Naive thymus-derived CD4-positive, alpha-beta T cell (primary cell): ENCODE results near the gene TRIM31. TPM values are rescaled to one million over a fixed set of nuclear protein-coding genes. Genes with fewer than 3 reads are reported as not detected.

Experiments
- ATAC-seq: fragments of 150-1000 bp; cut with Tn5 transposase; 2 replicates; pipeline ENCODE4 v1.10.0; 2021; ENCODE audit warnings: mild to moderate bottlenecking, moderate library complexity
- CTCF ChIA-PET: fragments of 350-600 bp; sonication (Branson Sonifier 250); formaldehyde crosslinking; loops from one replicate; lab custom pipeline; 2021; ENCODE audit warnings: antibody characterized with exemption; lab: Charles Lee
- POLR2A ChIA-PET: fragments of 350-600 bp; sonication (Branson Sonifier 250); formaldehyde crosslinking; loops from one replicate; lab custom pipeline; 2021; ENCODE audit warnings: antibody characterized with exemption, inconsistent platforms; lab: Charles Lee
- DNase-seq, 9 donors: peaks; one replicate each; pipeline versions ENCODE4 v3.0.0 to v3.0.0-alpha.2; 2020 to 2022; ENCODE audit warnings: mixed read lengths in 1 of 9
- H3K27ac ChIP-seq: one replicate; pipeline ENCODE4 v1.7.0; 2013; ENCODE audit warnings: mild to moderate bottlenecking, low read depth, low read length, moderate library complexity
- H3K27me3 ChIP-seq, 2 donors: one replicate each; pipeline ENCODE4 v1.7.0; 2013; ENCODE audit warnings: low read length in 2 of 2, mild to moderate bottlenecking in 2 of 2, moderate library complexity in 2 of 2; ENCODE audit not compliant: control insufficient read depth in 2 of 2, insufficient read depth in 2 of 2
- H3K36me3 ChIP-seq, 3 experiments: 1 replicate in 2 of 3; 2 replicates in 1 of 3; pipeline ENCODE4 v1.7.0; 2013; ENCODE audit warnings: low read length in 3 of 3, mild to moderate bottlenecking in 3 of 3, moderate library complexity in 1 of 3; ENCODE audit not compliant: insufficient read depth in 3 of 3, control insufficient read depth in 2 of 3
- H3K4me1 ChIP-seq, 2 donors: one replicate each; pipeline ENCODE4 v1.7.0; 2013; ENCODE audit warnings: low read length in 2 of 2, mild to moderate bottlenecking in 2 of 2, moderate library complexity in 1 of 2; ENCODE audit not compliant: control insufficient read depth in 2 of 2, insufficient read depth in 2 of 2
- H3K4me3 ChIP-seq: 2 replicates; pipeline ENCODE4 v1.7.0; 2013; ENCODE audit warnings: mild to moderate bottlenecking, low read length
- H3K9me3 ChIP-seq, 3 experiments: 1 replicate in 2 of 3; 2 replicates in 1 of 3; pipeline ENCODE4 v1.7.0; 2013; ENCODE audit warnings: low read length in 3 of 3; ENCODE audit not compliant: control insufficient read depth in 2 of 3
- H3K27ac Mint-ChIP-seq, 9 donors: one replicate each; pipeline ENCODE4 v1.8.0; 2020 to 2022; ENCODE audit warnings: mixed read lengths in 9 of 9, mild to moderate bottlenecking in 8 of 9, moderate library complexity in 5 of 9, inconsistent platforms in 2 of 9
- H3K27me3 Mint-ChIP-seq, 5 donors: one replicate each; pipeline ENCODE4 v1.8.0; 2021 to 2022; ENCODE audit warnings: mixed read lengths in 5 of 5, mild to moderate bottlenecking in 1 of 5
- H3K36me3 Mint-ChIP-seq, 5 donors: one replicate each; pipeline ENCODE4 v1.8.0; 2020 to 2022; ENCODE audit warnings: mixed read lengths in 5 of 5, mild to moderate bottlenecking in 3 of 5, inconsistent platforms in 1 of 5
- H3K4me1 Mint-ChIP-seq, 7 donors: one replicate each; pipeline ENCODE4 v1.8.0; 2020 to 2022; ENCODE audit warnings: mixed read lengths in 7 of 7, mild to moderate bottlenecking in 3 of 7, inconsistent platforms in 1 of 7
- H3K4me3 Mint-ChIP-seq, 10 donors: one replicate each; pipeline ENCODE4 v1.8.0; 2020 to 2022; ENCODE audit warnings: mild to moderate bottlenecking in 10 of 10, mixed read lengths in 10 of 10, moderate library complexity in 6 of 10, inconsistent platforms in 2 of 10
- H3K9me3 Mint-ChIP-seq, 11 donors: one replicate each; pipeline ENCODE4 v1.8.0; 2020 to 2022; ENCODE audit warnings: mixed read lengths in 11 of 11, mild to moderate bottlenecking in 4 of 11, inconsistent platforms in 1 of 11, moderate library complexity in 1 of 11
- intact Hi-C, 2 donors: fragments of 100-400 bp; cut with micrococcal nuclease; formaldehyde crosslinking; loops; one replicate each; pipeline ENCODE4 v1.15.1; 2023
- polyA plus RNA-seq, 2 donors: library from polyadenylated mRNA; unstranded; fragments of 300-500 nt; fragmentation: Illumina TruSeq; gene quantifications; one replicate each; pipeline ENCODE4 v1.2.3, GENCODE V29; 2021
- total RNA-seq, 6 experiments: library from RNA in 5 of 6; stranded (reverse) in 5 of 6; gene quantifications; 1 replicate in 5 of 6; 2 replicates in 1 of 6; pipeline ENCODE4 v1.2.3 and lab custom pipeline; 2021 to 2026

The TRIM31 gene
- total and polyA plus RNA-seq, 7 experiments from 2014 or later: 0.32 to 0.59 (median 0.32) TPM; not detected in 4

- ATAC-seq: no peak
- H3K36me3 ChIP-seq: peaks cover 5 to 28% (median 20%) of the 10 kb centered on the region in 3 experiments
- Mint-ChIP-seq H3K27ac (peak overlapping the region; percentile 96 to 100 (median 99)), H3K4me3 (peak overlapping the region; percentile 87 to 100 (median 98)), H3K4me1 (peaks cover 45 to 80% (median 66%) of the 10 kb centered on the region in 7 donors), H3K36me3 (peaks cover 10 to 60% (median 49%) of the 10 kb centered on the region in 5 donors), H3K9me3 (peaks cover 0 to 7% (median 0%) of the 10 kb centered on the region in 11 donors), H3K27me3 (peaks cover 17 to 30% (median 24%) of the 10 kb centered on the region in 5 donors)
- peak overlapping the region; percentile 94 for H3K4me3 ChIP-seq
- no peaks in the 10 kb centered on the region for H3K9me3 ChIP-seq
- intact Hi-C loops: loop anchor here (1.0 to 10.0 kb wide), 15 partner anchors 36 to 1985 kb away; partner anchors contain the start of genes HLA-A (in 2 of the 2), MRPS18B (in 2 of the 2), PPP1R10 (in 2 of the 2) and BAG6 (in 1 of the 2)
- H3K4me1 ChIP-seq: peaks cover 23 to 38% of the 10 kb centered on the region in 2 donors
- H3K27me3 ChIP-seq: no peaks in the 10 kb centered on the region
- CTCF ChIA-PET: no interaction called here
- POLR2A ChIA-PET: interaction anchor here (0.8 to 3.7 kb wide), 3 partner anchors 11 to 146 kb away, joined by 3 to 36 read pairs (median 19); partner anchors contain the start of gene TRIM26
- no peak for DNase-seq
- H3K27ac ChIP-seq: peak overlapping the region; percentile 96
Observed at GRCh38 chr6:30067460-30068139, 45.3 kb downstream of the TRIM31 start.

- Mint-ChIP-seq H3K4me3 (peak within 1 kb of the TSS; percentile 87 to 100 (median 98)), H3K27ac (peak within 1 kb of the TSS; percentile 96 to 100 (median 99))
- POLR2A ChIA-PET: interaction anchor here (0.5 to 3.7 kb wide), 17 partner anchors 8 to 549 kb away, joined by 3 to 36 read pairs (median 4); partner anchors contain the start of genes TRIM26 and TRIM39
Observed at GRCh38 chr6:30066577-30067459, 46.1 kb downstream of the TRIM31 start, which contains the start of gene PPP1R11. TSS of gene PPP1R11 (plus strand) at chr6:30067198. CDS start at chr6:30067411, 213 bp downstream.

GRCh38 chr6:30066082-30066481, 46.8 kb downstream of the TRIM31 start:
- Histone ChIP-seq H3K4me1 (peaks cover 28 to 33% of the 10 kb centered on the region in 2 donors), H3K27me3 (no peaks in the 10 kb centered on the region), H3K4me3 (peak overlapping the region; percentile 94), H3K9me3 (no peaks in the 10 kb centered on the region), H3K27ac (peak overlapping the region; percentile 96), H3K36me3 (peaks cover 5 to 28% (median 20%) of the 10 kb centered on the region in 3 experiments)
- H3K27ac Mint-ChIP-seq: peak overlapping the region; percentile 96 to 100 (median 99)
- ChIA-PET POLR2A (interaction anchor here (0.5 to 3.7 kb wide), 16 partner anchors 8 to 550 kb away, joined by 3 to 36 read pairs (median 4); partner anchors contain the start of genes TRIM26 and TRIM39), CTCF (interaction anchor here (1.3 to 2.0 kb wide), 3 partner anchors 37 to 413 kb away, joined by 4 to 5 read pairs (median 4); no protein-coding TSS in a partner anchor)
- peak overlapping the region; percentile 87 to 100 (median 98) for H3K4me3 Mint-ChIP-seq
- peaks cover 0 to 7% (median 0%) of the 10 kb centered on the region in 11 donors for H3K9me3 Mint-ChIP-seq
- H3K4me1 Mint-ChIP-seq: peaks cover 37 to 78% (median 69%) of the 10 kb centered on the region in 7 donors
- ATAC-seq (no peak), DNase-seq (peak in 1 of 9 donors; percentile 24)
- peaks cover 10 to 58% (median 47%) of the 10 kb centered on the region in 5 donors for H3K36me3 Mint-ChIP-seq
- H3K27me3 Mint-ChIP-seq: peaks cover 6 to 18% (median 11%) of the 10 kb centered on the region in 5 donors
- intact Hi-C loops: loop anchor here (1.0 to 10.0 kb wide), 17 partner anchors 9 to 1984 kb away; partner anchors contain the start of genes MRPS18B (in 2 of the 2), PPP1R10 (in 2 of the 2), ABCF1 (in 1 of the 2) and BAG6 (in 1 of the 2)

More at GRCh38 chr6:30066577-30067459, 46.1 kb downstream of the TRIM31 start, which contains the start of gene PPP1R11:
- CTCF ChIA-PET: interaction anchor here (1.3 to 2.0 kb wide), 3 partner anchors 36 to 413 kb away, joined by 4 to 5 read pairs (median 4); no protein-coding TSS in a partner anchor
- ATAC-seq (peak; percentile 99), DNase-seq (peak; percentile 84 to 100 (median 99))
- Histone ChIP-seq H3K4me3 (peak within 1 kb of the TSS; percentile 94), H3K36me3 (peaks cover 5 to 28% (median 20%) of the 10 kb centered on the region in 3 experiments), H3K27ac (peak within 1 kb of the TSS; percentile 96), H3K27me3 (no peaks in the 10 kb centered on the region), H3K9me3 (no peaks in the 10 kb centered on the region), H3K4me1 (peaks cover 28 to 41% of the 10 kb centered on the region in 2 donors)
- intact Hi-C loops: loop anchor here (1.0 to 10.0 kb wide), 18 partner anchors 8 to 1985 kb away; partner anchors contain the start of genes HLA-A (in 2 of the 2), MRPS18B (in 2 of the 2), PPP1R10 (in 2 of the 2) and TRIM26 (in 2 of the 2)
- Mint-ChIP-seq H3K9me3 (peaks cover 0 to 7% (median 0%) of the 10 kb centered on the region in 11 donors), H3K36me3 (peaks cover 10 to 55% (median 48%) of the 10 kb centered on the region in 5 donors), H3K27me3 (peaks cover 10 to 22% (median 16%) of the 10 kb centered on the region in 5 donors), H3K4me1 (peaks cover 43 to 77% (median 71%) of the 10 kb centered on the region in 7 donors)

GRCh38 chr6:30063315-30063714, 49.6 kb downstream of the TRIM31 start:
- Histone ChIP-seq H3K9me3 (no peaks in the 10 kb centered on the region), H3K4me3 (no peak overlapping the region), H3K4me1 (peaks cover 32 to 34% of the 10 kb centered on the region in 2 donors), H3K27ac (peak overlapping the region; percentile 92), H3K27me3 (no peaks in the 10 kb centered on the region), H3K36me3 (peaks cover 4 to 13% (median 5%) of the 10 kb centered on the region in 3 experiments)
- H3K36me3 Mint-ChIP-seq: peaks cover 0 to 36% (median 24%) of the 10 kb centered on the region in 5 donors
- POLR2A ChIA-PET: no interaction called here
- H3K4me1 Mint-ChIP-seq: peaks cover 33 to 83% (median 70%) of the 10 kb centered on the region in 7 donors
- peak overlapping the region in 5 of 9 donors; percentile 45 to 99 (median 82) for H3K27ac Mint-ChIP-seq
- DNase-seq (no peak), ATAC-seq (no peak)
- peak overlapping the region in 9 of 10 donors; percentile 47 to 97 (median 78) for H3K4me3 Mint-ChIP-seq
- intact Hi-C loops: loop anchor here (5.0 to 10.0 kb wide), 2 partner anchors 341 to 661 kb away; partner anchors contain the start of genes HLA-F (in 1 of the 2) and TUBB (in 1 of the 2)
- H3K9me3 Mint-ChIP-seq: peaks cover 0 to 7% (median 0%) of the 10 kb centered on the region in 11 donors
- H3K27me3 Mint-ChIP-seq: no peaks in the 10 kb centered on the region
- CTCF ChIA-PET: no interaction called here

DNA sequence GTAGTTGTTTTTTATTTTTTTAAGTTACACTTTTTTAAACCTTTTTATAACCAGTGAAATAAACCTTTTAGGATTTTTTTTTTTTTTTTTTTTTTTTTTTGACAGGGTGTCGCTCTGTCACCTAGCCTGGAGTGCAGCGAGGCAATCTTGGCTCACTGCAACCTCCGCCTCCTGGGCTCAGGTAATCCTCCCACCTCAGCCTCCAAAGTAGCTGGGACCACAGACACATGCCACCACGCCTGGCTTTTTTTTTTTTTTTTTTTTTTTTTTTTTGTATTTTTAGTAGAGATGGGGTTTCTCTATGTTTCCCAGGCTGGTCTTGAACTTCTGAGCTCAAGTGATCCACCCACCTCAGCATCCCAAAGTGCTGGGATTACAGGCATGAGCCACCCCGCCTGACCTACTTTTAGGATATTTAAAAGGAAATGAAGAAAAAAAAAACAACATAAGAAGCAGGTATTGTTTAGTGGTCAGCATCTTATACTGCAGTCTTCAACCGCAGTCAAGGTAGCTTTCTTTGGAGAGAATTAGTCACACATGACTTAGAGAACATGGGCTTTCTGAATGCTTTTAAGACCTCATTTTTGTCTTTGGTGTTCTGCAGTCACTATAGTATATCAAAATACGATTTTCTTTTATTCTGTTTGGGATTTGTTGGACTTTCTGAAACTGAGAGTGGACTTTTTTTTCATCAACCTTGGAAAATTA, 50.3 kb downstream of the TRIM31 start:
- ChIA-PET CTCF (no interaction called here), POLR2A (interaction anchor here (1.3 to 2.9 kb wide), 3 partner anchors 27 to 121 kb away, joined by 4 to 14 read pairs (median 6); partner anchors contain the start of gene HLA-A)
- DNase-seq (peak in 1 of 9 donors; percentile 30), ATAC-seq (no peak)
- H3K4me3 Mint-ChIP-seq: peak overlapping the region; percentile 93 to 99 (median 98)
- peak overlapping the region in 8 of 9 donors; percentile 43 to 99 (median 99) for H3K27ac Mint-ChIP-seq
- no peaks in the 10 kb centered on the region for H3K27me3 ChIP-seq
- H3K36me3 Mint-ChIP-seq: peaks cover 0 to 32% (median 19%) of the 10 kb centered on the region in 5 donors
- peaks cover 5 to 13% (median 8%) of the 10 kb centered on the region in 3 experiments for H3K36me3 ChIP-seq
- H3K27ac ChIP-seq: peak overlapping the region; percentile 92
- no peaks in the 10 kb centered on the region for H3K9me3 ChIP-seq
- peak overlapping the region; percentile 95 for H3K4me3 ChIP-seq
- peaks cover 26 to 77% (median 63%) of the 10 kb centered on the region in 7 donors for H3K4me1 Mint-ChIP-seq
- H3K9me3 Mint-ChIP-seq: peaks cover 0 to 5% (median 0%) of the 10 kb centered on the region in 11 donors
- intact Hi-C loops: loop anchor here (5.0 to 10.0 kb wide), 2 partner anchors 340 to 662 kb away; partner anchors contain the start of genes HLA-F (in 1 of the 2) and TUBB (in 1 of the 2)
- peaks cover 26 to 27% of the 10 kb centered on the region in 2 donors for H3K4me1 ChIP-seq
- no peaks in the 10 kb centered on the region for H3K27me3 Mint-ChIP-seq
